Left ventricle myocardium inferior (tissue), 1 donor: ENCODE measurements around the gene PPP5C. TPM values are rescaled to one million over a fixed set of nuclear protein-coding genes. Genes with fewer than 3 reads are reported as not detected.
A peak's percentile ranks its signal among the peaks of the same experiment; 100 is the strongest.
"Not testable (repeated sequence)": the region's sequence is repeated elsewhere in the genome, so short reads cannot be mapped to it uniquely, and the experiment has no call there.

Experiments
- DNase-seq: peaks from one replicate; pipeline ENCODE4 v3.0.0-alpha.2; 2020
- H3K27ac ChIP-seq: fragments of 200-600 bp; replicated peaks from 2 replicates; pipeline ENCODE4 v1.8.0; 2021
- H3K27me3 ChIP-seq: fragments of 200-600 bp; 2 replicates; pipeline ENCODE4 v1.8.0; 2021; ENCODE audit warnings: low read depth
- H3K36me3 ChIP-seq: fragments of 200-600 bp; 2 replicates; pipeline ENCODE4 v1.8.0; 2021
- H3K4me1 ChIP-seq: fragments of 200-600 bp; 2 replicates; pipeline ENCODE4 v1.8.0; 2021
- H3K4me3 ChIP-seq: fragments of 200-600 bp; 2 replicates; pipeline ENCODE4 v1.8.0; 2021; ENCODE audit warnings: mild to moderate bottlenecking, moderate library complexity
- H3K9me3 ChIP-seq: fragments of 200-600 bp; replicated peaks from 2 replicates; pipeline ENCODE4 v1.8.0; 2021
- CTCF ChIP-seq: fragments of 200-600 bp; IDR thresholded peaks from 2 replicates; pipeline ENCODE4 v1.8.0; 2021; ENCODE audit warnings: antibody characterized with exemption, mild to moderate bottlenecking, borderline replicate concordance
- intact Hi-C: fragments of 100-400 bp; cut with micrococcal nuclease; formaldehyde crosslinking; loops from one replicate; pipeline ENCODE4 v1.11.0; 2022
- total RNA-seq: library from RNA; stranded (reverse); fragmentation: NEBNext Ultra II Directional; extraction: Animal tissue kit (Norgen Biotek cat#: 25700); gene quantifications from one replicate; pipeline ENCODE4 v1.2.1, GENCODE V29; 2021
- donor health status: DM: no; HTN: yes; CAD: no; lungs with severe emphysema.

Gene PPP5C
- total RNA-seq, 1 donor from 2014 or later, result 70.8 TPM

- H3K4me1 ChIP-seq, result peaks cover 23% of the 10 kb centered on the region
- intact Hi-C loops, result no loop called here
- H3K27ac ChIP-seq, result no peak overlapping the region
- no peaks in the 10 kb centered on the region for H3K9me3 ChIP-seq
- no peaks in the 10 kb centered on the region for H3K36me3 ChIP-seq
- TF ChIP-seq CTCF, result no peak
- no peak for DNase-seq
- H3K27me3 ChIP-seq, result peaks cover 36% of the 10 kb centered on the region
- H3K4me3 ChIP-seq, result no peak overlapping the region
Measured at GRCh38 chr19:46429999-46430398, 83.1 kb downstream of the PPP5C start.

- Histone ChIP-seq H3K27me3 (peaks cover 38% of the 10 kb centered on the region), H3K27ac (no peak overlapping the region), H3K4me1 (peaks cover 14% of the 10 kb centered on the region), H3K4me3 (no peak overlapping the region), H3K9me3 (no peaks in the 10 kb centered on the region), H3K36me3 (no peaks in the 10 kb centered on the region)
- DNase-seq, result no peak
- peak; percentile 9 for TF ChIP-seq CTCF
- intact Hi-C loops, result no loop called here
Measured at GRCh38 chr19:46431824-46432223, 84.9 kb downstream of the PPP5C start.

GRCh38 chr19:46433470-46433869 lies 86.6 kb downstream of the PPP5C start:
- peaks cover 23% of the 10 kb centered on the region for H3K27me3 ChIP-seq
- H3K27ac ChIP-seq, DNase-seq, intact Hi-C loops, H3K36me3 ChIP-seq, H3K4me3 ChIP-seq, H3K4me1 ChIP-seq, H3K9me3 ChIP-seq: not testable (repeated sequence)

- Histone ChIP-seq H3K9me3 (no peaks in the 10 kb centered on the region), H3K27me3 (peaks cover 22% of the 10 kb centered on the region), H3K27ac (no peak overlapping the region), H3K36me3 (no peaks in the 10 kb centered on the region), H3K4me1 (no peaks in the 10 kb centered on the region), H3K4me3 (no peak overlapping the region)
- TF ChIP-seq CTCF, result no peak
- DNase-seq, result no peak
- intact Hi-C loops, result no loop called here
Measured at GRCh38 chr19:46435009-46435408, 88.1 kb downstream of the PPP5C start.

- intact Hi-C loops, H3K27ac ChIP-seq, H3K9me3 ChIP-seq, H3K4me3 ChIP-seq, DNase-seq, H3K36me3 ChIP-seq, H3K4me1 ChIP-seq: not testable (repeated sequence)
- H3K27me3 ChIP-seq, result peaks cover 22% of the 10 kb centered on the region
Measured at GRCh38 chr19:46435689-46436088, 88.8 kb downstream of the PPP5C start.

Other genes starting within 250 kb of the PPP5C start
- gene IGFL3, start 222.4 kb upstream of the PPP5C start, total RNA-seq, result not detected
- gene IGFL2, start 198.8 kb upstream of the PPP5C start, total RNA-seq, result not detected
- gene IGFL1, start 117.3 kb upstream of the PPP5C start, total RNA-seq, result not detected
- gene HIF3A, start 50.0 kb upstream of the PPP5C start, total RNA-seq, result 87.7 TPM
- 30.8 TPM for gene CCDC8, start 66.5 kb downstream of the PPP5C start, total RNA-seq
- not detected for gene PNMA8C, start 81.8 kb downstream of the PPP5C start, total RNA-seq
- gene PNMA8A, start 124.5 kb downstream of the PPP5C start, total RNA-seq, result 8.4 TPM
- 0.55 TPM for gene PNMA8B, start 148.8 kb downstream of the PPP5C start, total RNA-seq